A673 (cell line): ENCODE data around the gene DPM1.

Experiments used
- EZH2 ChIP-seq: fragments of 200-600 bp; sonication (generic); IDR thresholded peaks from 2 replicates; pipeline ENCODE4 v1.6.1; 2017; ENCODE audit warnings: borderline replicate concordance, low read depth, mild to moderate bottlenecking, mixed read lengths, antibody characterized with exemption, low read length; ENCODE audit not compliant: poor library complexity, severe bottlenecking
- TF ChIP-seq, protein P1 (sequence below): fragments of 300-800, 200-600 bp; sonication (generic); conservative IDR thresholded peaks from 2 replicates; pipeline ENCODE4 v1.5.1; 2017; ENCODE audit warnings: low read depth, mild to moderate bottlenecking, antibody characterized with exemption, low read length, moderate library complexity, mixed read lengths

DNA sequence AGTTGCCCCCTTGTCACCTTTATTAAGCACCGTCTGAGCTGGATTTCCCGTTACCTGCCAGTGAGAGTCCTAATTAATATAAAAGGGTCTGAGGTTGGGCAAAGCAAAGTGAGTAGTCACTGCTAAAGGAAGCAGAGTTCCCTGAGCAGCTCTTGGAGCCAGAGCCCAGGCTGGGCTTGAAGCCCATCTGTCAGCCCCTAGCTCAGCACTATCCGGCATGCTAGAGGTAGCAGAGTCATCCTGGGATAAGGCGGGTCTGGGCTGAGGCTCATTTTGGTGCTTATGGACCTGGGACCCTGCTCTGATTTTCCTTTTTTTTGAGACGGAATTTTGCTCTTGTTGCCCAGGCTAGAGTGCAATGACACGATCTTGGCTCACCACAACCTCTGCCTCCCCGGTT is 73.3 kb downstream of the DPM1 start:
- TF ChIP-seq, protein P1, sequence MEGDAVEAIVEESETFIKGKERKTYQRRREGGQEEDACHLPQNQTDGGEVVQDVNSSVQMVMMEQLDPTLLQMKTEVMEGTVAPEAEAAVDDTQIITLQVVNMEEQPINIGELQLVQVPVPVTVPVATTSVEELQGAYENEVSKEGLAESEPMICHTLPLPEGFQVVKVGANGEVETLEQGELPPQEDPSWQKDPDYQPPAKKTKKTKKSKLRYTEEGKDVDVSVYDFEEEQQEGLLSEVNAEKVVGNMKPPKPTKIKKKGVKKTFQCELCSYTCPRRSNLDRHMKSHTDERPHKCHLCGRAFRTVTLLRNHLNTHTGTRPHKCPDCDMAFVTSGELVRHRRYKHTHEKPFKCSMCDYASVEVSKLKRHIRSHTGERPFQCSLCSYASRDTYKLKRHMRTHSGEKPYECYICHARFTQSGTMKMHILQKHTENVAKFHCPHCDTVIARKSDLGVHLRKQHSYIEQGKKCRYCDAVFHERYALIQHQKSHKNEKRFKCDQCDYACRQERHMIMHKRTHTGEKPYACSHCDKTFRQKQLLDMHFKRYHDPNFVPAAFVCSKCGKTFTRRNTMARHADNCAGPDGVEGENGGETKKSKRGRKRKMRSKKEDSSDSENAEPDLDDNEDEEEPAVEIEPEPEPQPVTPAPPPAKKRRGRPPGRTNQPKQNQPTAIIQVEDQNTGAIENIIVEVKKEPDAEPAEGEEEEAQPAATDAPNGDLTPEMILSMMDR, result no peak
- no peak for TF ChIP-seq EZH2
